Stimulated activated CD4-positive, alpha-beta T cell treated with anti-CD3 and anti-CD28 coated beads, Interleukin-15, amount 100 ng/mL, for 1 hour (primary cell): Measurements from ENCODE around the gene ACAP3.

Experiments
- DNase-seq, 2 donors: peaks; one replicate each; pipeline ENCODE4 v3.0.0-alpha.2; 2020; ENCODE audit warnings: low read depth in 1 of 2, low spot score in 1 of 2

Gene ACAP3

DNA sequence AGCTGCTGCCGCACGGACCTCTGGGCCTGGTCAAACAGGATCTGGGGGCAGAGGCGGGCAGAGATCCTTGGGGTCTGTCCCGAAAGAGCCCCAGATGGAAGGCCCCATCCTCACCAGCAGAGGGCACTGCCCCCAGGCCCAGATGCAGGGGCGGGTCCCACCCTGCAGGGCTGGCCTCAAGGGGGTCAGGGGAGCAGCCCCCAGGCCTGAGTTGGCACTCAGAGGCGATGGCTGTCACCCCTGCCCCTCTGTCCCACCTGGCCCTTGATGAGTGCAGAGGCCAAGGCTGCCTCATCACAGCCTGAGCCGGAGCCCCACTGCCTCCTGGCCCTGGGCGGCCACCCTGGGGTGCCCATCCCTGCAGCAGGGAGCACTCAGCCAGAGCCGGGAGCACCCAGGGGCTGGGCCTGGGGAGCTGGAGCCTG is 5.7 kb downstream of the ACAP3 start:
- DNase-seq: no peak

DNA sequence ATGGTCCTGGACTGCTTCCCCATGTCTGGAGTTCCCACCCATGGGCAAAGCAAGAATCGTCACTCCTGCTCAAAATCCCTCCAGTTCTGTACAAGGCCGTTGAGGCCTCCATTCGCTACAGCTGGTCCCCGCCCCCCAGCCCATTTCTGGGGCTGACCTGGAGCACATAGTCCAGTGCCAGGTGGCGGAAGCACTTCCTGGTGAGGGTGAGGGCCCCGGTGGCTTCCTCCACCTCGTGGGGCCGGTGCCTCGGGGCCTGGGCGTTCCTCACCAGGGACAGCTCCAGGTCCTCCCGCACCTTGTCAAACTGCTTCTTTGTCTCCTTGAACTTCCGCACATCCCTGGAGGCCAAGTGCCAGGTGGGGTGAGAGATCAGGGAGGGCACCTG is 7.4 kb downstream of the ACAP3 start:
- DNase-seq: no peak

DNA sequence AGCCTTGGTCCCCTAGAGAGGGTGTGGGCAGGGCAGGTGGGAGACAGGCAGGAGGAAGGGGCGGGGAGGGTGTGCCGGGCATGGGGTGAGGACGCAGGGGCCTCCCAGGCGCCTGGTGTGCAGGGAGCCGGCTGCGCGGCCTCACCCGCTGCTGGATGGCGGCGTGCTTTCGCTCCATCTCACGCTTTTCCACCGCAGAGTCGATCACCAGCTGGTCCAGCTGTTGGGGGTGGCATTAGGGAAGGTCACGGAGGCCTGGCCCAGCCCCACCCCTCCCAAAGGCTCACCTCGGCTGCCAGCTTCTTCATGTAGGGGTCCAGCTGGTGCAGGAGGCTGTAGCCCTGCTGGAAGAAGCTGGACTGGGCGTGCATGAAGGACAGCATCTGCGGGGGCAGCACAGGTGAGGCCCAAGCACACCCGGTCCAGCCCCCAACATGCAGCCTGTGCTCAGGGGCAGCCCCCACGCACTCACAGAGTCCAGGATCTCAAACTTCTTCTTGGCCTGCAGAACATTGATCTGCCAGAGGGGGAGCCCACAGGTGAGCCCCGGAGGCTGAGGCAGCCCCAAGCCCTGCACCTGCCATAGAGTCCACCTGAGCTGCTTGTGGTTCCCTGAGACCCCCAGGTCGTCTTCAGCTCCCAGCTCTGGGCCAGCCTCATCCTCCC is 7.9 kb downstream of the ACAP3 start:
- no peak for DNase-seq

GRCh38 chr1:1298861-1299685 is 8.7 kb downstream of the ACAP3 start:
- no peak for DNase-seq

- no peak for DNase-seq
Measured at GRCh38 chr1:1297802-1298424, 9.8 kb downstream of the ACAP3 start.

DNA sequence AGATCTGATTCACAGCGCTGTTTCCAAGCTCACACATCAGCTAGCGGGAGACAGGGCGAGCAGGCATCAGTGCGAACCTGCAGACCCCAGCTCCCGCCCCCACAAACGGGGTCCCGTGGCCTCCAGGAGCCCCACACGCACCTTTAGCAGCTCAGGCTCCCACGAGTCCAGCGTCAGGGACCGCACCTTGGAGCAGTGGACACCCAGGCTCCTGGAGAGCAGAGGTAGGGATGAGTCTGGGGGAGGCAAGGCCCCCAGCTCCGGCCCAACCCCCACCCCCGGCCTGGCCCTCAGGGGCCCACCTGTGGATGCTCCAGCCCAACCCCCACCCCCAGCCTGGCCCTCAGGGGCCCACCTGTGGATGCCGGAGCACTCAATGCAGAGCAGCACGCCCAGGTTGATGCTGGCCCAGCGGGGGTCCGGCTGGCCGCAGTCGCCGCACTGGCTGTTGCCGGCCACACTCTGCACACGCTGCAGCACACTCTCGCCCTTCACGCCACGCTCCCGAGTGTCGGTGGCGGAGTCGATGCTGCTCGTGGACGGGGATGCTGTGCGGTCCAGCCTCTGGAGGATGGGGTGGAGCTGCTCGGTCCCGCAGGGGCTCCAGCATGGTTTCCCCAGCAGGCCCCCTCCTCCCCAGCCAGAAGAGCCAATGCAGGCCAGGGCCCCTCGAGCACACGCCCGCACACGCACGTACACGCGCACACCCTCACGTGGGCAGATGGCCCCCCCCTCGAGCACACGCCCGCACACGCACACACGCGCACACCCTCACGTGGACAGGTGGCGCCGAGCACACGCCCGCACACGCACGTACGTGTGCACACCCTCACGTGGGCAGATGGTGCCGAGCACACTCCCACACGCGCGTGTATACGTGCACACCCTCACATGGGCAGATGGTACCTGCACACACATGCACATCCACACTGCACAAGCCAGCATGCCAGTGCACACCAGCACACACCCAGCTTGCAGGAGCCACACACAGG is 11.4 kb downstream of the ACAP3 start:
- DNase-seq: no peak

GRCh38 chr1:1295154-1295923 is 12.4 kb downstream of the ACAP3 start:
- no peak for DNase-seq

DNA sequence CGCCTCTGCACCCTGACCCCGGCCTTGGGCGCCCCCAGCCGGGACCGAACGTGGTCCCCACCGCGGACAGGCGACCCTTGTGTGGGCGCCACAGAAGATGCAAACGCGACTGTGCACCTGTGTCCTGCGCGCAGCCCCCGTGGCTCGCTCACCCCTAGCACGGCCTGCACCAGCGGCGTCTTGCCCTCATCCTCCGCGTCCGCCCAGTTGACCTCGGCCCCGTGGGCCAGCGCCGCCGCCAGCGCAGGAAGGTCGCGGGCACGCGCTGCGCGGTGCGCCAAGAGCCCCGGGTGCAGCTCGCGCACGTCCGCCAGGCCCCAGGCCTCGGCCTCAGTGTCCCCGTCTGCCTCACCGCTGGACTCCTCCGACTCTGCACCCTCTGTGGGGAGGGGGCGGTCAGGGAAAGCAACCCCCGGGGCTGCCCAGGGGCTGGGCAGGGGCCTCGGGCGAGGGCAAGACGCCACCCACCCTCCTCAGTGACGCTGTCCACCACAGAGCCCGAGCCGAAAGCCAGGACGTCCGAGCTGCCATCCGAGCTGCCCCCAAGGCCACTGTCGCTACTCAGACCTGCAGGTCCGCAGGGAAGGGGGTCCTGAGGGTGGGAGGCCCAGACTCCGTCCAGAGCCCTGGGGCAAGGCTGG is 13.4 kb downstream of the ACAP3 start:
- no peak for DNase-seq

DNA sequence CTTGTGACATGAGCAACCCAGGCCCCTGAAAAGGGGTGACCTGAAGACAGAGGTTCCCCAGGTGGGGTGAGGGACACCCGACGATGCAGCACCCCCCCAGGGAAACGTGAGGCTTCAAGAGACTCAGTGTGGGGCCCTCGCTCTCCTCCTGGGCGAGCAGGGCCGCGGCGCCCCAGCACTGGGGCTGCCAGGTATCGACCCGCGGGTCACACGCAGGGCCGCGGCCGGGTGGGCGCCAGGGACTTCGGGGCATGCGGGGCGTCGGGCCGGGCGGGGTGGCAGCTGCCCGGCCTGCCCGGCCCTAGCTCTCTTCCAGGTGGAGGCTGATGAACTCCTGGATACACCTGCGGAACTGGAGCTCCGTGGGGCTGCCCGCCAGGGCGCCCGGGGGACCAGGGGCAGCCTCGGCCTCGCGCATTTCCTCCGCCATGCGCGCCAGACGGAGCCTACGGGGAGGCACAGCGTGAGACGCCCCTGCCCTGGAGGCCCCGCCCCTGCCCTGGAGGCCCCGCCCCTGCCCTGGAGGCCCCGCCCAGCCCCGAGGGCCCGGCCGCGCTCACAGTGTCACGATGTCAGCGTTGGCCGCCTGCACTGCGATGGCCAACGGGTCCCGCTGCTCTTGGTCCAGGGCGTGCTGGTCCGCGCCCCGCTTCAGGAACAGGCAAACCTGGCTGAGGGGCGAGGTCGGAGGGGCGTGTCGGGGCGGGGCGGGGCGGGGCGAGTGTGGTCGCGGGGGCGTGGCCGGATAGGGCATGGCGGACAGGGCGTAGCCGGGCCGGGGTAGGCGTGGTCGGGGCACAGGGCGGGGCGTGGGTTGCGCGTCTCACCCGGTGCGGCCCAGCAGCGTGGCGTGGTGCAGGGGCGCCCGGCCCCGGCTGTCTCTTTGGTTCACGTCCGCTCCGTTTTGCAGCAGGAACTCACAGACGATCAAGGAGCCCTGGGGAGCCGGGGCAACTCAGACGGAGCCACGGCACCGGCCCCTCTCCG is 14.2 kb downstream of the ACAP3 start:
- no peak for DNase-seq

GRCh38 chr1:1292851-1293250 is 14.9 kb downstream of the ACAP3 start:
- DNase-seq: no peak

DNA sequence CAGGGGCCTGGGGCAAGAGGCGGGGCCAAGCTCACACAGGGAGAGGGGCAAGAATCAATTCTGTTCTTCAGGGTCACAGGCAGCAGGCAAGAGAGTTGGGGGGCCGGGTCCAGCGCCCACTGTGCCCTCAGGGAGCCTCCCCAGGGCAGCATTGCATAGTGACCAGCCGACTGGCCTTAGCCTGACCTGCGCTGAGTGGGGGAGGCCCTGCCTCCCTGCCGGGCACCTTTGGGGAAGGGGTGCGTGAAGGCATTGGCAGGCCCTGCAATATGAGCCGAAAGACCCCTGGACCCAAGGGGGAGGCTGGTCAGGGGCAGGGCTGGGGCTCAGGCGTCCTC is 15.3 kb downstream of the ACAP3 start:
- DNase-seq: no peak

DNA sequence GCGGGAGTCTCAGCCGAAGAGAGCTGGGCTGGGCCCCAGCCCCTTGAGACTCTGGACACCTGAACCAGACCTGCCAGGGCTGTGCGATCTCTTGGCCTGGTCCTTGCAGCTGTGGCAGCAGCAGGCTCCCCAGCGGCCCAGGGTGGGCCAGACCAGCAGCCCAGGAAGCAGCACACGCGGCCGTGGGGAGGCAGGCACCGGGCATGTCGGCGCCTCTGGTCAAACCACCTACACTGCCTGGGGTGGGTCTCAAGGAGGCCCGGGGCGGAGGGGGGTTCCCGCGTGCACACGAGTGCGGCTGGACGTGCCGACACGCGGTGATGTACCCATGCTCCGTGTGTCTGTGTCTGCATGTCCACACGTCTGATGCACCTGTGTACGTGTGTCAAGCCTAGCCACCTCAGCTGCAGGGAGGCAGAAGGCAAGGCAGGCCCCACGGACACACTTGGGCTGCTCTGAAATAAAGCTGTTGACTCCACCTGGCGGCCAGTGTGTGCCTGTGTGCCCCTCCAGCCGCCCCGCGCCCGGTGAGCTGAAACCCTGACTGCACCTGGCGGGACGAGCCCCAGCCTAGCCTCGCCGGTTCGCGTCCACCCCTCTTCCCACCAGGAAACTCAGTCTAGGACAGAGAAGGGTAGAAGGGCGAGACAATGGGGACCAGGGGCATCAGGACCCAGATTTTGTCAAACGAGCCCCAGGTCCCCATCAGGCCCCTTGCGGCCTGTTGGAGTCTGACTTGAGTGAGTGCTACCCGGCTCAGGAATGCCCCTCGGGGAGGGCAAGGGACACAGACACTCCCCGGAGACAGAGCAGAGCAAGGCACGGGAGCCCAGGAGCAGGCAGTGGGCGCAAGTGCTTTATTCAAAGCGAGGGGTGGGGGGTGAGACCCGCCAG is 15.9 kb downstream of the ACAP3 start:
- peak; percentile 37 to 59 for DNase-seq

DNA sequence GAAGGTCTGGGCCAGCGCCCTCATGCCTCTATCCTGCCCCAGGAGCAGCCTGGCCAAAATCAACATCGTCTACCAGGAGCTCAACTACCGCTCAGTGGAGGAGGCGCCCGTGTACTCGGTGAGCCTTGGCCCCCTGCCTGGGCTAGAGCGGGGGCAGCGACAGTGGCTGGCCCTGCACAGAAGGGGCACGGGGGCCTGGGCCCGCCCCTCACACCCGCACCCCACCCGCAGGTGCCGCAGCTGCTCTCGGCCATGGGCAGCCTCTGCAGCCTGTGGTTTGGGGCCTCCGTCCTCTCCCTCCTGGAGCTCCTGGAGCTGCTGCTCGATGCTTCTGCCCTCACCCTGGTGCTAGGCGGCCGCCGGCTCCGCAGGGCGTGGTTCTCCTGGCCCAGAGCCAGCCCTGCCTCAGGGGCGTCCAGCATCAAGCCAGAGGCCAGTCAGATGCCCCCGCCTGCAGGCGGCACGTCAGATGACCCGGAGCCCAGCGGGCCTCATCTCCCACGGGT is 16.7 kb downstream of the ACAP3 start:
- DNase-seq: no peak

- peak in 1 of 2 donors; percentile 60 for DNase-seq
Measured at GRCh38 chr1:1290238-1290731, 17.4 kb downstream of the ACAP3 start.

DNA sequence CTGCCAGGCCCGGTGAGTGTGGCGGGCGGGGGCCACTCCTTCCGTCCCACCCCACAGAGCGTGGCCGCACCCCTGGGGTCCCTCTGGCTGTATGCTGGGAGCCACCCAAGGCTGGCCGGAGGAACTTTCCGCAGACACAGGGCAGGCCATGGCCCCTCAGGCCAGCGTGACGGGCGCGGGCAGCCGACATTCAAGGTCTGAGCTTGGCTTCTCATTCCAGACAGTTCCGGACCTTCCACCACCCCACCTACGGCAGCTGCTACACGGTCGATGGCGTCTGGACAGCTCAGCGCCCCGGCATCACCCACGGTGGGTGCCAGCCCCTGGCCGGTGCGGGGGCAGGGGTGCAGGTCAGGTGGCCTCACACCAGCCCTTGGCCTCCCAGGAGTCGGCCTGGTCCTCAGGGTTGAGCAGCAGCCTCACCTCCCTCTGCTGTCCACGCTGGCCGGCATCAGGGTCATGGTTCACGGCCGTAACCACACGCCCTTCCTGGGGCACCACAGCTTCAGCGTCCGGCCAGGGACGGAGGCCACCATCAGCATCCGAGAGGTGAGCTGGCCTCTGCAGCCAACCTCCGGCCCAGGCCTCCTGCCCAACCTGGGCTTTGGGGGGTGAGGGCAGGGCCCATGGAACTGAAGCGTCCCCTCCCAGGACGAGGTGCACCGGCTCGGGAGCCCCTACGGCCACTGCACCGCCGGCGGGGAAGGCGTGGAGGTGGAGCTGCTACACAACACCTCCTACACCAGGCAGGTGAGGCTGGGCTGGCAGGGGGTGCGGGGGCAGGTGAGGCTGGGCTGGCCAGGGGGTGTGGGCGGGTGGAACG is 20.2 kb downstream of the ACAP3 start:
- DNase-seq: no peak
